AG04449 (cell line): ENCODE data around the gene WDR54.
A peak's percentile ranks its signal among the peaks of the same experiment; 100 is the strongest.

Experiments used
- CTCF ChIA-PET: fragments of 350-600 bp; formaldehyde crosslinking; extraction: SDS; loops from one replicate; lab custom pipeline; 2021; ENCODE audit warnings: antibody characterized with exemption; lab: Yijun Ruan, JAX
- POLR2A ChIA-PET: fragments of 400-600, 350-600 bp; formaldehyde crosslinking; extraction: SDS; loops from one replicate; lab custom pipeline; 2020; ENCODE audit warnings: antibody characterized with exemption, inconsistent platforms; lab: Yijun Ruan, JAX
- DNase-seq: peaks from one replicate; pipeline ENCODE4 v3.0.0-alpha.2; 2010; ENCODE audit warnings: low read depth, low spot score
- H3K4me3 ChIP-seq: 2 replicates; pipeline ENCODE4 v1.5.1; 2011; ENCODE audit warnings: low read depth, mild to moderate bottlenecking, control low read depth, low read length
- TF ChIP-seq, protein P1 (sequence below): IDR thresholded peaks from one replicate; pipeline ENCODE4 v1.5.1; 2011; ENCODE audit warnings: mild to moderate bottlenecking, moderate library complexity, low read length, control low read depth, inconsistent platforms; ENCODE audit not compliant: insufficient read depth; ENCODE audit errors: missing control alignments

Gene WDR54, protein sequence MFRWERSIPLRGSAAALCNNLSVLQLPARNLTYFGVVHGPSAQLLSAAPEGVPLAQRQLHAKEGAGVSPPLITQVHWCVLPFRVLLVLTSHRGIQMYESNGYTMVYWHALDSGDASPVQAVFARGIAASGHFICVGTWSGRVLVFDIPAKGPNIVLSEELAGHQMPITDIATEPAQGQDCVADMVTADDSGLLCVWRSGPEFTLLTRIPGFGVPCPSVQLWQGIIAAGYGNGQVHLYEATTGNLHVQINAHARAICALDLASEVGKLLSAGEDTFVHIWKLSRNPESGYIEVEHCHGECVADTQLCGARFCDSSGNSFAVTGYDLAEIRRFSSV

DNA sequence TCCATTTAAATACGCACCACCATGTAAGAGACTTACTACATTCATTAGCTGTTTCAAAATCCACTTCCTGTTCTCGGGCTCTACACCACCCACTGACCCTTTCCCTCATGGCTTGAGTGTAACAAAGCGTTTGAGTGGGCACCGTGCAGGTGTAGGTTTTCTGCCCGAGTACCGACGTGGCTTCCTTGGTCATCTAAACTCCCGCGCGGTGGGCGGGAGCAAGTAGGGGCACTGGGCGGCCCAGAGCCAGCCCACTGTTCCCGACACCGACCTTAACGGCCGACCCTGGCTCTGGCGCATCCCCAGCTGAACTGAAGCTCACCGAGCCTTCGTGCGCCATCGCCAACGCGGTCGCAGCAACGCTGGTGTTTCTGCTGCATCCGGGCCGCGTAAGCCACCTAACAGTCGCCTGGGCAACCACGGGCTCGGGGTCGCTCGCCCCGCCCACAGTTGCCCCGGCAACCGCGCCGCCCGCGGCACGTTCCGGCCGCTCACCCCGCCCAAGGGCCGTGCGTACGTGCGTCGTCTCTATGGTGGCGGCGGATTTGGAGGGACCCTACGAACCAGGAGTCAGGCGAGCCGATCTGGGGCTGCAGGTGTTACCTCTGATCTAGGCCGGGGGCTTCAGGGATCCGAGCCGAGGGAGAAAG lies at the start of gene WDR54, which contains the start of gene C2orf81:
Gene WDR54 (plus strand): TSS at position 510 of the 650 bp plus-strand sequence. CDS start 424 bp downstream, outside the sequence.
Gene C2orf81 (minus strand): TSS at position 399 of the 650 bp plus-strand sequence. CDS start 59 bp downstream, at position 340.
- peak within 1 kb of the TSS; percentile 83 for H3K4me3 ChIP-seq
- CTCF ChIA-PET, result interaction anchor here (0.8 to 3.1 kb wide), 6 partner anchors 9 to 87 kb away, joined by 3 to 14 read pairs (median 3); partner anchors contain the start of gene WBP1
- POLR2A ChIA-PET, result interaction anchor here (0.7 kb wide), 1 partner anchor 13 kb away, joined by 3 read pairs; no protein-coding TSS in a partner anchor
- DNase-seq, result no peak
- TF ChIP-seq, protein P1, sequence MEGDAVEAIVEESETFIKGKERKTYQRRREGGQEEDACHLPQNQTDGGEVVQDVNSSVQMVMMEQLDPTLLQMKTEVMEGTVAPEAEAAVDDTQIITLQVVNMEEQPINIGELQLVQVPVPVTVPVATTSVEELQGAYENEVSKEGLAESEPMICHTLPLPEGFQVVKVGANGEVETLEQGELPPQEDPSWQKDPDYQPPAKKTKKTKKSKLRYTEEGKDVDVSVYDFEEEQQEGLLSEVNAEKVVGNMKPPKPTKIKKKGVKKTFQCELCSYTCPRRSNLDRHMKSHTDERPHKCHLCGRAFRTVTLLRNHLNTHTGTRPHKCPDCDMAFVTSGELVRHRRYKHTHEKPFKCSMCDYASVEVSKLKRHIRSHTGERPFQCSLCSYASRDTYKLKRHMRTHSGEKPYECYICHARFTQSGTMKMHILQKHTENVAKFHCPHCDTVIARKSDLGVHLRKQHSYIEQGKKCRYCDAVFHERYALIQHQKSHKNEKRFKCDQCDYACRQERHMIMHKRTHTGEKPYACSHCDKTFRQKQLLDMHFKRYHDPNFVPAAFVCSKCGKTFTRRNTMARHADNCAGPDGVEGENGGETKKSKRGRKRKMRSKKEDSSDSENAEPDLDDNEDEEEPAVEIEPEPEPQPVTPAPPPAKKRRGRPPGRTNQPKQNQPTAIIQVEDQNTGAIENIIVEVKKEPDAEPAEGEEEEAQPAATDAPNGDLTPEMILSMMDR, result no peak

DNA sequence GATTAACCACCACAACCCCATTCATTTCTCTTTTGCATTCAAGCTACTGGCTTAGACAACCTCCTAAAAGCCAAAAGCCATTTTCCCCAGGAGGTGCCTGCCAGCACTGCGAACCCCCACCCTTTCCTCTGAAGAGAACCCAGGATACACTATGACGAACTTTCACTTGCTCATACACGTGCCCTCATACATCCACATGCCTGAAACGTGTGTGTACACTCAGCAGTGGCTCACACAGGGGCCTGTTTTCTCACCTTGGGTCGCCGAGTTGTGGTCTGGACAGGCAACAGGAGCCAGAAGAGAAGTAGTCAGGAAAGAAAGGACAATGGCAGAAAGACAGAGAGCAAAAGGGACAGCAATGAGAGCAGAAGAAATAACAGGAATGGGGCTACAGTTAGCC lies 48.9 kb upstream of the WDR54 start:
- POLR2A ChIA-PET, result no interaction called here
- DNase-seq, result no peak
- no peak overlapping the region for H3K4me3 ChIP-seq
- TF ChIP-seq, protein P1, result no peak
- CTCF ChIA-PET, result interaction anchor here (1.5 to 6.2 kb wide), 3 partner anchors 10 to 38 kb away, joined by 4 to 27 read pairs (median 5); no protein-coding TSS in a partner anchor

DNA sequence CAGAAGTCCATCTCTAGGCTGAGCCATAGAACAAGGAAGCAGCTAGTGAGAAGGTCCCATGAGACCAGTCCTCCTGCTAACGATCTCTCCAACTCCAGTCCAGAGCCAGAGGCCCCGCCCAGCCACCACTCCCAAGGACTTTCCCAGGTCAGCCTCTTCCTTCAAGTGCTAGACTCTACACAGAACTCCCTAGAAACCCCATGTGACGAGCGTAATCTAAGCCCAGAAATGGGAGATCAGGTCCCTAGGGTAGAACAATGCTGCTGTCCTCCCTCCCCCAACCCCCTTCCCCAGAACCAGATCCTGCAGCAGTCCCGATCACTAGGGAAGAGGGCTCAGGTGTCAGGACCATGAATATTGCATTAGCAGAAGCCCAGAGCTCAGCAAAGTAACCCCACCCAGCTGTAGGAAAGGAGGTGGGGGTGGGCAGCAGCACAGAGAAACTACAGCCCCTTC lies 48.3 kb upstream of the WDR54 start:
- DNase-seq, result no peak
- TF ChIP-seq, protein P1, result no peak
- no peak overlapping the region for H3K4me3 ChIP-seq
- ChIA-PET CTCF (interaction anchor here (1.5 to 6.2 kb wide), 2 partner anchors 19 to 38 kb away, joined by 4 to 27 read pairs; no protein-coding TSS in a partner anchor), POLR2A (no interaction called here)

DNA sequence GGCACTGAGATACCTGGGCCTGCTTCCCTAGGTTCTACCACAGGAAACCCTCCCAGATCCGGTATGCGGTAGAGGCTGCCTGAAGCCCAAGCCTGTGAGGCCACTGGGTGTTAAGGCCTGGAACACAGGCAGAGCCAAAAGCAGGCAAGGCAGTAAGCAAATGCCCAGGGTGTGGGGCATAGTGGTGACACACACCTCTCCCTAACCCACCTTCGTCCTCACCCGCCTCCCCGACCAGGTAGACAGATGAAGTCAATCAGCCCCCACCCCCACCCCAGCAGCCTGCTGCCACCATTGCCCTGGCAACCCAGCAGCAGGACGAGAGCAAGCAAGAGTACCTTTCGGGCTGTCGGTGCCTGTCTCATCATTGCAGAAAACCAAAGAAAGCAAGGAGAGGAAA lies 47.5 kb upstream of the WDR54 start:
- no peak for DNase-seq
- CTCF ChIA-PET, result interaction anchor here (1.1 to 6.2 kb wide), 2 partner anchors 9 to 39 kb away, joined by 3 to 27 read pairs; no protein-coding TSS in a partner anchor
- H3K4me3 ChIP-seq, result no peak overlapping the region
- TF ChIP-seq, protein P1, result no peak
- POLR2A ChIA-PET, result no interaction called here

DNA sequence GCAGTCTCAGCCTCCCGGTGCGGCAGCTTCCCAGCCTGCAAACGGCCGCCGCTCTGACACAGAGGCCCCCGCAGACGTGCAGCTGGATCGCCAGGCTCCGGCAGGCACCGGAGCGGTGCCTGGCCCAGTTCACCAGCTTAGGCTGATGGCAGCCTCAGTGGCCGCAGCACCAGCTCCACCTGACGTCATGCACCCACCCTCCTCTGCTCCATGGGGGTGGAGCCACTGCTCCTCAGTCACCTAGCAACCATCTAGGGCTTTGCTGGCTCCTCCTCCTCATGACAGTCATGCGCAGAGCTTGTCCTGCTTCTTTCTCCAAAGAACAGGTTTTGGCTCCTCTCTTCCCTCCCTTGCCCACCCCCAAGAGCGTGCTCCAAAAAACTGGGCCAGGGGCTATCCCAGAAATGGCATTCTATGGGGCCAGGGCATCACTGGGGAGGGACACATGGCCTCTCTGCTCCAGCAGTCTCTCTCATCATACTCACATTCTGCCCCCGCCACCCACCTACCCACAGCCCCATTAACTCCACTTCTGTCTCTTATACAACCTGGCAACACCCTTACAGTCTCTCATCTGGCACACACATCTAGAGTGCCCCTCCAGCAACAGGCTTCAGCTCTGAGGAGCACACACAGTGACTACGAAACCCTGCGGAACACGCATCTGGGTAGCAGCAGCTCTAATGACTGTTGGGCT lies 46.9 kb upstream of the WDR54 start:
- ChIA-PET POLR2A (interaction anchor here (0.9 kb wide), 1 partner anchor 17 kb away, joined by 3 read pairs; no protein-coding TSS in a partner anchor), CTCF (interaction anchor here (1.1 to 6.7 kb wide), 3 partner anchors 8 to 40 kb away, joined by 3 to 51 read pairs (median 27); no protein-coding TSS in a partner anchor)
- DNase-seq, result no peak
- TF ChIP-seq, protein P1, result no peak
- H3K4me3 ChIP-seq, result peak overlapping the region; percentile 23; the same call in 1 of the 2 replicates
